NCI-H1930 (cell line): Measurements from ENCODE around the gene DUSP16.
"Not testable (repeated sequence)": the region's sequence is repeated elsewhere in the genome, so short reads cannot be mapped to it uniquely, and the experiment has no call there.

Experiments
- DNase-seq, 2 experiments: peaks; one replicate each; lab custom pipeline; 2025; lab: John Stamatoyannopoulos, UW

Gene DUSP16

DNA sequence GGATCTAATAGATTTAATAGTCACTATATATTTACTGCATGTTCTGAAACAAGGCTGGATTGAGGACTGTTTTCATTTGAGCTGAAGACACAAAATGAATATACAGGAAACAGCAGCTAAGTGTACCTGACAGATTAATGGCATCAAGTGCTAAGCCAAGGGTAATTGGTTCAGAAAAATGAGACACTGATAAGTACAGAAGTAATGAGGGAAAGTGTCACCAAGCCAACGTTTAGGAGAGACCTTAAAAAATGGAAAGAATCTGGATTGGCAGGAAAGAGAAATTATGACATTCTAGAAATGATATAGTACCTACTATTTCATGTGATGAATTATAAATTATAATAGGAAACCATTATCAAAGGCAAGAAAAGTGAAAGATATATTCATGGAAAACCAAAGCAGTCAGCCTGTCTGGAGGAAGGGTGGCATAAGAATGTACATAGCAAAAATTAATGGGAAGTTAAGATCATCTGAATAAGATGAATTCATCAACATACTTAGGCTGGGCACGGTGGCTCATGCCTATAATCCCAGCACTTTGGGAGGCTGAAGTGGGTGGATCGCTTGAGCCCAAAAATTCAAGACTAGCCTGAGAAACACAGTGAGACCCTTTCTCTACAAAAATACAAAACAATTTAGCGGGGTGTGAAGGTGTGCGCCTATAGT lies 21.0 kb upstream of the DUSP16 start:
- no peak for DNase-seq

- no peak for DNase-seq
Observed at GRCh38 chr12:12582895-12583303, 20.2 kb upstream of the DUSP16 start.

DNA sequence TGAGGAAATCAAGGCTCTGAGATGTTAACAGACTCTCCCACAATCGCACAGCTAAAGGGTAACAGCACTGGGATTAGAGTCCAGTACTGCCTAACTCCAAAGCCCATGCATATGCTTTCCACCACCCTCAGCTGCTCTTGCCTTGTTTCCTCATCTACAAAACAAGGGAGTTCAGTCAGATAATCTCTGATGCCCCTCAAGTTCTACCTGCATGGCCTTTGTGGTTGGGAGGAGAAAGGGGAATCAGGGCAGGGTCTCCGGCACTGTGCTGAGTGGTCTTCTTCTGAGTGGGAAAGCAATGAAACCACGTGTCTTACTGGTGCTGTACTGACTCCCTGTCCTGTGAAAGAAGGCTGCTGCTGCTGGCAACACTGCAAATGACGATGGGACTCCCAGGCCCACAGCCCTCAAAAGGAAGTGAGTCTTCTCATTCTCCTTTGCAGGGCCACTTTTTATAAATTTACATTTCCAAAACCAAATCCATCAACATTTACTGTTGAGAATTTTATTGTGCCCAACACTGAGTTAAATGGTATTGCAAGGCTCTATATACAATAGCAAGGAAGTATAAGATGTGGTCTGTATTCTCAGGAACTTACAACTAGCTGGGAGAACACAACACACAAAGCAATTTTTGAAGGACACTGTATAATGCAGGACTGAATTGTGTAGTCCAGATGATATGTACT lies 19.7 kb upstream of the DUSP16 start:
- DNase-seq = no peak

GRCh38 chr12:12580716-12581115 lies 18.1 kb upstream of the DUSP16 start:
- not testable (repeated sequence) for DNase-seq

GRCh38 chr12:12577786-12578185 lies 15.1 kb upstream of the DUSP16 start:
- DNase-seq = no peak

GRCh38 chr12:12572659-12573058 lies 10.0 kb upstream of the DUSP16 start:
- DNase-seq = no peak

DNA sequence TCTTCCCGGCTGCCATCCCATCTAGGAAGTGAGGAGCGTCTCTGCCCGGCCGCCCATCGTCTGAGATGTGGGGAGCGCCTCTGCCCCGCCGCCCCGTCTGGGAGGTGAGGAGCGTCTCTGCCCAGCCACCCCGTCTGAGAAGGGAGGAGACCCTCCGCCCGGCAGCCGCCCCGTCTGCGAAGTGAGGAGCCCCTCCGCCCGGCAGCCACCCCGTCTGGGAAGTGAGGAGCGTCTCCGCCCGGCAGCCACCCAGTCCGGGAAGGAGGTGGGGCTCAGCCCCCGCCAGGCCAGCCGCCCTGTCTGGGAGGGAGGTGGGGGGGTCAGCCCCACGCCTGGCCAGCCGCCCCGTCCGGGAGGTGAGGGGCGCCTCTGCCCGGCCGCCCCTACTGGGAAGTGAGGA lies 3.3 kb upstream of the DUSP16 start:
- DNase-seq = not testable (repeated sequence)

DNA sequence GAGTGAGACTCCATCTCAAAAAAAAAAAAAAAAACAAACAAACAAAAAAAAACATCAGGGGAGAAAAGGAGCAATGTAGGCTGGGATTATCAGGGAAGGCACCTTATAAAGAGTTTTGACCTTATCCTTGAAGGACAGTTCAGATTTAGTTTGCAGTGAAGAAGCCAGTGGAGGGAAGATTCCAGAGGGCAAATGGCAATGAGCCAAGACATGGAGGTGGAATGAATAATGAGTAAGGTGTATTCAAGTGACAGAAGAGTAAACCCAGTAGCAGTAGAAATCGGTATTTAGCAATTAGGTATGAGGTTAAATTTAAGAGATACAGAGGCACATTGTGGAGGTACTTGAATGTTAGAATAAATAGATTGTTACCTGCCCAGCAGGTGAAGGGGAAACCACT lies 2.2 kb upstream of the DUSP16 start:
- DNase-seq = no peak

GRCh38 chr12:12563290-12563928 lies 746 bp upstream of the DUSP16 start:
- no peak for DNase-seq

DNA sequence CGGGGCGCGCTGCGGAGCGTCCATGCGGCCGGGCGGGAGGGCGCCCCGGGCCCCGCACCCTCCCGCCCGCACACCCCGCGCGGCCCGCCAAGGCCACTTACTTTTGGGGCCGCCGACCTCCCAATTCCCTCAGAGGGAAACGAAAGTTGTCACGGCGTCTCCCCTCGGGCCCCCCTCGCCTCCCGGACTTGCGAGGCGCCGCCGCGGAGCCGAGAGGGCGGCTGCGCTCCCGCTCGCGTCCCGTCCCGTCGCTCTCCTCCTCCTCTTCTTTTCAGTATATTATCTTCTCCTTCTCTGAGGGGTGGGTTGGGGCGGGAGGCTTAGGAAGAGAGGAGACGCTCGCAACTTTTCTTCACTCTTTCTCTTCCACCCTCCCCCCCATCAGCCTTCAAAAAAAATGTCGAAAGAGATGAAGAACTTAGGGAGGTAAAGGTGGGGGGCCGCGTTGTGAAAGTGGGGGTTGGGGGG lies 613 bp downstream of the DUSP16 start:
- DNase-seq = peak; percentile 49 to 56

DNA sequence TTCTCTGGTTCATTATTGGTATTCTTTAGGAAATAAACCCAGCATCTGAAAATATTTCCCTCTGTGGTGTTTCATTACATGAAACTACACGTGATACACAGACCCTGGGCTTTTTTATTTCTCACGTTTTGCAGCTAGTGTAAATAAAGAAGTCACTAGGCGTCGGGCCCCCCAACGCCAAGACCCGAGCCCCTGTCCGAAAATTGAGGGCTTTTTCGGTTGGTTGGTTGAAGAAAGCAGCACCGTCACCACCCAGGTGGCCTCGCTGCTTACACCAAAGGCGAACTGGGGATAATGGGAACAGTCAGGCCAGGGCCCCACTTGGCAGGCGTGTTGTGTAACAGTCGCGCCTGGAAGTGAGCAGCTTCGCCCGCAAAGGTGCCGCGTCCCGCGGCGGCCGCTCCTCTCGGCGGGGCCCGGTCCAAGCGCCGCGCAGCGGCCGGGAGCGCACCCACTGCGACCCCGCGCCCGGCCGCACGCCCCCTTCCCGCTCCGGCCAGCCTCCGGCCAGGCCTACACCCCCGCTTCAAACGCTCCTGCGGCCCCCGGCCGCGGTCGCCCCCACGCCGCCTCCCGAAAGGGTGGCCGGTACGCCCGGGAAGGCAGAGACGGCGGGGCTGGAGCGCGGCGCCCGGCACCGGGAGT lies 1.2 kb downstream of the DUSP16 start:
- DNase-seq = peak; percentile 16 to 44

DNA sequence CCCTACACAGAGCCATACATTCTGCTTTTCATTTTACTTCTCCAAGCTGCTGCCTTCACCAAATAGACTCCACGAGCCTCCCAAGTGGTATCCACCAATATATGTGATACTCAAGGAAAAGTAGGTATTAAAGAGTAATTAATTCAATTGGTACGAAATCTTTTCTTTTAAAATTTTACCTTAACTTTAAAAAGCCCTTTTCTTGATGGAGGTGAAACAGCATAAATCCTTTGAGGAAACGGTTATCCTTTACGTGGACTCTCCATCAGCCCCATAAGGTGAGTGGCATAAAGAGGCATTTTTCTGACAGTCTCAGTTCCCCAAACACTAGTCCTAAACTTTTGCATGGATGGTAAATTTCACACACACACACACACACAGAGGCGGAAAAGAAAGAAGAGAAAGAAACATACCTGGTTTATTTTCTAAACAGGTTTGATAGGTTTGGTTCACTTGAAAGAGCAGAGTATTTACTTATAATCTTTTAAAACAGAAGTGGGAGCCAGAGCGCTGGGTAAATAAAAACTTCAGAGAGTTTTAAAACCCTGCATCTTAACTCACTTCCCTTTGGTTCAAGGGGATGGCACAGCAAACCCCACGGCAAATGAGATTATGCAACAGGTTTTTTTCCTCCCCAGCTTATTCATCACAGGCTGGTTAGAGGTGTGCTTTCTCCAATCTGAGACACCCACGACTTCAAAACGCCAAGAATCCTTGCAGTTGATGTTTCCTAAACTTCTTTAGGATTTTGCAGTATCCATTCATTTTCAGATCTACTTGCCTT lies 1.9 kb downstream of the DUSP16 start:
- DNase-seq = peak in 1 of 2 experiments; percentile 19

DNA sequence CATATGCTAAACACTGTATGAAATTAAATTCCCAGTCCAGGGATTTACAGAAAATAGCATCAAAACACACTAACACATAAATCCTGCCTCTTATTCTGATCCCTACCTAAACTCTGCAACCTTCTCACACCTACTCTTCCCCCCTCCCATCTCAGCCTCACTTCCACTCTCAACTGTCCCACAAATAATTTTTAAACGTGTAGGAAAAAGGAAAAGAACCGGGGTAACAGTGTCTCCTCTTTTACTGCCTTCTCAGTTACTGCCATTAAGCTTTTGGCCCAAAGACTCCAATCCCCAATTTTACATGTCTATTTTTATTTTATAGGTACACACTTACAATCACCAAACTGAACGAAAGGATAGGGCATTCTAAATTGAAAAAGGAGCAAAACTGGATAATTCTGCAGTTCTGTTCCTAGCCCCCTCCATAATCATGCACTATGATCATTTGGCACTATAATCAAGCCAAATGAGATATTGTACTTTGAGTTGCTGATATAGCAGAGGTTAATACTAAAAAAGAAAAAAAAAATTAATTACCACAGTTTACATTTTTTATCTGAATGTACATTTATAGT lies 2.9 kb downstream of the DUSP16 start:
- no peak for DNase-seq

DNA sequence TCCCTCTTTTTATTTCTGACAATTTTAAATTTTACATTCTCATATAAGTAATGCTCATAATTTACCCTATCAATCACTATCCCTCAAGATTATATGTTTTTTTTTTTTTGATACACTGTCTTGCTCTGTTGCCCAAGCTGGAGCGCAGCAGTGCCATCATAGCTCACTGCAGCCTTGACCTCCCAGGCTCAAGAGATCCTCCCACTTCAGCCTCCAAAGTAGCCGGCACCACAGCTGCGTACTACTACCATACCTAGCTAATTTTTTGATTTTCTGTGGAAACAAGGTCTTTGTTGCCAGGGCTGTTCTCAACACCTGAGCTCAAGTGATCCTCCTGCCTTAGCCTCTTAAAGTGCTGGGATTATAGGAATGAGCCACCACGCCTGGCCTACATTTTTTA lies 4.4 kb downstream of the DUSP16 start:
- no peak for DNase-seq

GRCh38 chr12:12557733-12558132 lies 4.9 kb downstream of the DUSP16 start:
- no peak for DNase-seq

DNA sequence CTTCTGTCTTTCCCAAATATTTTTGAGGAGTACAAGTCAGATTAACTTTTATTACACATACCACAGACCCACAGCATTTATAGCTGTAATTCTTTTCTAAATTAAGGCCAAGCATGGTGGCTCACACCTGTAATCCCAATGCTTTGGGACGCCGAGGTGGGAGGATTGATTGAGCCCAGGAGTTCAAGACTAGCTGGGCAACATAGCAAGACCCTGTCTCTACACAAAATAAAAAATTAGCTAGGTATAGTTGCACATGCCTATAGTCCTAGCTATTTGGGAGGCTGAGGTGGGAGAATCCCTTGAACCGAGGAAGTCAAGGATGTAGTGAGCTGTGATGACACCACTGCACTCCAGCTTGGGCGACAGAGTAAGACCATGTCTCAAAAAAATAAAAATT lies 7.0 kb downstream of the DUSP16 start:
- no peak for DNase-seq

DNA sequence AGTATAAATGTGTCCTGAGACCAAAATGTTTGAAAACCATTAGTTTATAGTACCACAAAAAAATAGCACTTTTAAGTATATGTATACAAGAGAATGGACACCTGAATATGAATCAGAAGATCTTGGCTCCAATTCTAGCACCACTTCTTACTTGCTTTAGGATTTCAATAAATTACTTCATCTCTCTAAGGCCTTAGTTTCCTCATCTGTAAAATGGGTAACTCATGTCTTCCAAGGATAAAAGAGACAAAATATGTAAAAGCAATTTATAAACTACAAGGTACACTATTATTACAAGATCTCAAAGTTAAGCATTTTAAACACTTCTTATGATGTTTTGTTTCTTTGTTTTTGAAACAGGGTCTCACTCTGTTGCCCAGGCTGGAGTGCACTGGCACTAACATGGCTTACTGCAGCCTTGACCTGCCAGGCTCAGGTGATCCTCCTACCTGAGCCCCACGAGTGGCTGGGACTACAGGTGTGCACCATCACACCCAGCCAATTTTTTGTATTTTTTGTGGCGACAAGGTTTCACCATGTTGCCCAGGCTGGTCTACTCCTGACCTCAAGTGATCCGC lies 9.4 kb downstream of the DUSP16 start:
- no peak for DNase-seq

DNA sequence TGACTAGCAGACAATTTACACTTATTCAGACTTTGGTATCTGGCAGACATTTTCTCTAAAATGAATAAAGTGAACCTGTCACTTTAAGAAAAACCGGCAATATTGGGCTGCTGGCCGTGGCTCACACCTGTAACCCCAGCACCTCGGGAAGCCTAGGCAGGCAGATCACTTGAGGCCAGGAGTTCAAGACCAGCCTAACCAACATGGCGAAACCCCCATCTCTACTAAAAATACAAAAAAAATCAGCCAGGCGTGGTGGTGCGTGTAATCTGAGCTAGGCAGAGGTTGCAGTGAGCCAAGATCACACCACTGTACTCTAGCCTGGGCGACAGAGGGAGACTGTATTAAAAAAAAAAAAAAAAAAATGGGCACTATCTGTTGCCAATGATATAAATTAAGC lies 11.5 kb downstream of the DUSP16 start:
- no peak for DNase-seq

DNA sequence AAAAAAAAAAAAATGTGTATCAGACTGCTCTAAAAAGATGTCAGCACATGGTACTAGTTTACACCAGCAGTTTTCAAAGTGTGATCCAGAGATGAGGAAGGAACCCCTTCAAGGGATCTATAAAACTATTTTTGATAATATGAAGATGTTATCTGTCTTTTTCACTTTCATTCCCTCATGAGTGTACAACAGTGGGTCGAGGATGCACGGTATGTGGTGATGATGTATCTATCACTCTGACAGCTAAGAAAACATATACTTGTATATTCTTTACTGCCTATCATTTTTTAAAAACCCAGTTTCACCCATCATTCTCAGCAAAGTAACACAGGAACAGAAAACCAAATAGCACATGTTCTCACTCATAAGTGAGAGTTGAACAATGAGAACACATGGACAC lies 12.4 kb downstream of the DUSP16 start:
- no peak for DNase-seq

DNA sequence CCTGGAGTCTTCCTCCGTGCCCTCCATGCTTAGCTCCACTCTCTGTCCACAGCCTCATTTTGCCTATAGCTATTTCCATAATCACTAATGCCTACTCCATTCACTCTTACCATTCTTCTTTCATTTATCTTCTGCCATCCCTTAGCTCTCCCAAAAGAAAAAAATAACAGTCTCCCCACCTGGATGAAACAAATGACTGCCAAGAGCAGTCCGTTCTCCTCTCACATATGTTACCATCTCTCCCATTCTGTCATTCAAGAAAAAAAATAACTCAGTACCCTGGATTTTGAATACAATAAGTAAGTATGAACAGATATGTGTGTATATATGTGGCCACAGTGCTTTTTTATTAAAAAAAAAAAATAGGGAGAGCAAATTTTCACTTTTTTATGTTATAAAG lies 13.2 kb downstream of the DUSP16 start:
- DNase-seq = no peak

- DNase-seq = no peak
Observed at GRCh38 chr12:12548713-12549112, 13.9 kb downstream of the DUSP16 start.
